B cell (primary cell): Measurements from ENCODE around the gene TEAD3. TPM values are rescaled to one million over a fixed set of nuclear protein-coding genes. Genes with fewer than 3 reads are reported as not detected.
"Not testable (repeated sequence)": the region's sequence is repeated elsewhere in the genome, so short reads cannot be mapped to it uniquely, and the experiment has no call there.

ENCODE experiments used
- ATAC-seq: fragments of 200-7000 bp; cut with Tn5 transposase; one replicate; pipeline ENCODE4 v1.10.0; 2021; ENCODE audit warnings: low read depth, mild to moderate bottlenecking, moderate number of reproducible peaks, moderate library complexity
- CTCF ChIA-PET: fragments of 350-600 bp; sonication (Branson Sonifier 250); formaldehyde crosslinking; loops from one replicate; lab custom pipeline; 2021; ENCODE audit warnings: antibody characterized with exemption, inconsistent platforms; lab: Charles Lee
- POLR2A ChIA-PET: fragments of 350-600 bp; sonication (Branson Sonifier 250); formaldehyde crosslinking; loops from one replicate; lab custom pipeline; 2021; ENCODE audit warnings: antibody characterized with exemption; lab: Charles Lee
- DNase-seq: peaks from one replicate; pipeline ENCODE4 v3.0.0; 2013
- H2AFZ ChIP-seq: 2 replicates; pipeline ENCODE4 v1.6.1; 2012; ENCODE audit warnings: mild to moderate bottlenecking, low read depth, low read length; ENCODE audit not compliant: insufficient read depth, poor library complexity, severe bottlenecking
- H3K27ac ChIP-seq, 2 donors: 1 replicate in 1 of 2; 2 replicates in 1 of 2; pipeline ENCODE4 v1.5.1; 2012 to 2013; ENCODE audit warnings: low read length in 2 of 2, mild to moderate bottlenecking in 2 of 2, moderate library complexity in 1 of 2
- H3K27me3 ChIP-seq, 4 experiments: fragments of 200-600 bp in 1 of 4; sonication (generic) in 1 of 4; replicated peaks in 1 of 4; 1 replicate in 2 of 4; 2 replicates in 2 of 4; pipeline versions ENCODE4 v1.6.1 to v1.7.0; 2013 to 2016; ENCODE audit warnings: low read length in 3 of 4, mild to moderate bottlenecking in 2 of 4, mixed read lengths in 1 of 4, moderate library complexity in 1 of 4; ENCODE audit not compliant: insufficient read depth in 4 of 4, control insufficient read depth in 3 of 4; ENCODE audit errors: control extremely low read depth in 1 of 4
- H3K36me3 ChIP-seq, 2 experiments: replicated peaks in 1 of 2; 1 replicate in 1 of 2; 2 replicates in 1 of 2; pipeline versions ENCODE4 v1.6.1 to v1.7.1; 2013; ENCODE audit warnings: low read length in 1 of 2; ENCODE audit not compliant: insufficient read depth in 2 of 2, control insufficient read depth in 1 of 2; ENCODE audit errors: control extremely low read depth in 1 of 2, extremely low read depth in 1 of 2
- H3K4me1 ChIP-seq, 2 donors: fragments of 200-600 bp in 1 of 2; sonication (generic) in 1 of 2; 1 replicate in 1 of 2; 2 replicates in 1 of 2; pipeline versions ENCODE4 v1.5.1 to v1.6.1; 2013 to 2017; ENCODE audit warnings: low read length in 2 of 2; ENCODE audit not compliant: control insufficient read depth in 2 of 2, insufficient read depth in 2 of 2
- H3K4me2 ChIP-seq: replicated peaks from 2 replicates; pipeline ENCODE3; 2012; ENCODE audit warnings: mild to moderate bottlenecking, low read depth, low read length; ENCODE audit not compliant: poor library complexity, severe bottlenecking
- H3K4me3 ChIP-seq, 5 experiments: fragments of 200-600 bp in 1 of 5; sonication (generic) in 1 of 5; 1 replicate in 3 of 5; 2 replicates in 2 of 5; pipeline versions ENCODE4 v1.5.1 to v1.7.0; 2011 to 2016; ENCODE audit warnings: low read length in 4 of 5, mild to moderate bottlenecking in 4 of 5, low read depth in 2 of 5, control low read depth in 1 of 5, moderate library complexity in 1 of 5; ENCODE audit not compliant: insufficient read depth in 1 of 5; ENCODE audit errors: control extremely low read depth in 1 of 5, extremely low read depth in 1 of 5
- H3K79me2 ChIP-seq: fragments of 200-600 bp; sonication (generic); one replicate; pipeline ENCODE4 v1.6.0; 2016; ENCODE audit warnings: low read length; ENCODE audit not compliant: control insufficient read depth, insufficient read depth
- H3K9ac ChIP-seq: fragments of 200-600 bp; sonication (generic); 2 replicates; pipeline ENCODE4 v1.6.1; 2017; ENCODE audit warnings: mild to moderate bottlenecking, low read length, moderate library complexity
- H3K9me3 ChIP-seq, 3 donors: one replicate each; pipeline versions ENCODE4 v1.6.1 to v1.7.1; 2013; ENCODE audit warnings: low read length in 2 of 3; ENCODE audit not compliant: control insufficient read depth in 2 of 3, insufficient read depth in 1 of 3; ENCODE audit errors: control extremely low read depth in 1 of 3
- H4K20me1 ChIP-seq: 2 replicates; pipeline ENCODE4 v1.6.0; 2012; ENCODE audit warnings: mild to moderate bottlenecking, low read length; ENCODE audit not compliant: insufficient read depth, control insufficient read depth, poor library complexity, severe bottlenecking
- H3K27ac Mint-ChIP-seq: one replicate; pipeline ENCODE4 v1.8.0; 2021; ENCODE audit warnings: mixed read lengths
- H3K27me3 Mint-ChIP-seq: one replicate; pipeline ENCODE4 v1.8.0; 2021; ENCODE audit warnings: mixed read lengths
- H3K4me1 Mint-ChIP-seq: one replicate; pipeline ENCODE4 v1.8.0; 2021; ENCODE audit warnings: mixed read lengths
- H3K4me3 Mint-ChIP-seq: one replicate; pipeline ENCODE4 v1.8.0; 2021; ENCODE audit warnings: mixed read lengths
- H3K9me3 Mint-ChIP-seq: one replicate; pipeline ENCODE4 v1.8.0; 2022; ENCODE audit warnings: mixed read lengths; ENCODE audit not compliant: insufficient read depth
- EZH2 ChIP-seq: IDR thresholded peaks from 2 replicates; pipeline ENCODE4 v1.6.1; 2012; ENCODE audit warnings: borderline replicate concordance, low read depth, mild to moderate bottlenecking, moderate library complexity, low read length; ENCODE audit not compliant: insufficient read depth, poor library complexity, severe bottlenecking
- WGBS: methylation state at CpG from one replicate; pipeline ENCODE4 v1.1.5; 2013; ENCODE audit warnings: missing lambda C conversion rate; ENCODE audit not compliant: insufficient coverage; 5-methylcytosine and 5-hydroxymethylcytosine counted together
- intact Hi-C: fragments of 100-400 bp; cut with micrococcal nuclease; formaldehyde crosslinking; loops from one replicate; pipeline ENCODE4 v1.10.0; 2022
- polyA plus RNA-seq: library from polyadenylated mRNA; depleted of rRNA; stranded (reverse); fragments of >200 nt; gene quantifications from 2 replicates; pipeline ENCODE4 v1.2.3, GENCODE V29; 2012
- total RNA-seq, 2 donors: library from RNA; stranded (reverse); fragments of 120-200 nt in 1 of 2; gene quantifications; 1 replicate in 1 of 2; 2 replicates in 1 of 2; pipeline versions ENCODE4 v1.2.3 to v1.2.4, GENCODE V29; 2013 to 2022
- TF ChIP-seq, protein P1 (sequence below): fragments of 200-600 bp; IDR thresholded peaks from one replicate; pipeline ENCODE4 v1.8.0; 2022; ENCODE audit warnings: antibody characterized with exemption, mild to moderate bottlenecking

TEAD3 gene
- total and polyA plus RNA-seq, 2 donors (not counting 1 experiment from before 2014, with no cell fraction given): 0.17 TPM; not detected in 1

DNA sequence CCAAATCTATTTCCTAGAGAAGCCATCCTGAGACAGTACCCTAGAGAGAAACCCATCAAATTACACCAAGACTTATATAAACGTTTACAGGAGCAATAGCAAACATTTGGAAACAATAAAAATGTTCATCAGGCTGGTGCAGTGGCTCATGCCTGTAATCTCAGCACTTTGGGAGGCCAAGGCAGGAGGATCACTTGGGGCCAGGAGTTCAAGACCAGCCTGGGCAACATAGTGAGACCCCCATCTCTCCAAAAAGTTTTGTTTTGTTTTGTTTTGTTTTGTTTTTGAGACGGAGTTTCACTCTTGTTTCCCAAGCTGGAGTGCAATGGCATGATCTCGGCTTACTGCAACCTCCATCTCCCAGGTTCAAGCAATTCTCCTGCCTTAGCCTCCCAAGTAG is 64.2 kb downstream of the TEAD3 start:
- POLR2A ChIA-PET: interaction anchor here (0.6 kb wide), 1 partner anchor 9 kb away, joined by 4 read pairs; no protein-coding TSS in a partner anchor
- CTCF ChIA-PET, H3K27ac ChIP-seq, H3K4me3 ChIP-seq, H4K20me1 ChIP-seq, H3K4me3 Mint-ChIP-seq, H3K4me1 ChIP-seq, H3K27ac Mint-ChIP-seq, ATAC-seq, H3K27me3 Mint-ChIP-seq, H3K9me3 Mint-ChIP-seq, H3K4me1 Mint-ChIP-seq, H3K27me3 ChIP-seq, intact Hi-C loops, H2AFZ ChIP-seq, DNase-seq, H3K36me3 ChIP-seq, H3K9ac ChIP-seq, H3K4me2 ChIP-seq, H3K79me2 ChIP-seq: not testable (repeated sequence)
- peaks cover 2 to 25% (median 25%) of the 10 kb centered on the region in 3 donors for H3K9me3 ChIP-seq
- 92% methylated on average over 1 of the region's 3 CpGs for WGBS

DNA sequence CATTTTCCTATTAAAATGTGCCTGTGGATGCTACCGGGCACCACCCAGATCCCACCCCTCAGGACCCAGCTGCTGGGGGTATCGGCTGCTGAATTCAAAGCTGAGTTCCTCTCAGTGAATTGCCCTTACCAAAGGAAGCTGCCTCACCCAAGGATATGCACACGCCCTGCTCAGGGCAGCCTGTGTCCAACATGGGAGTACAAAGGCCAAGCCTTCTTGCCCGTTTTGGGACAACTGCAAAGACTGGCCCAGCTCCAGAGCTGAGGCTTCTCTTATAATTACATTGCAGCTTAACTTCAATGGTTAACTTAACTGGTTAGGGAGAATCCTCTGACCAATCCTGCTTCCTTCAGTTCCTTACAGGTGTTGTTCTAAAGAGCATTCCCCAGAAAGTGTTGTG is 64.6 kb downstream of the TEAD3 start:
- ChIA-PET POLR2A (no interaction called here), CTCF (no interaction called here)
- no peak overlapping the region for H3K27ac ChIP-seq
- no peaks in the 10 kb centered on the region for H3K4me1 Mint-ChIP-seq
- DNase-seq (no peak), ATAC-seq (no peak)
- no peak overlapping the region for H3K4me2 ChIP-seq
- no peak overlapping the region for H2AFZ ChIP-seq
- H3K9me3 Mint-ChIP-seq: peaks cover 10% of the 10 kb centered on the region
- no peak overlapping the region for H3K4me3 ChIP-seq
- no peak overlapping the region for H3K9ac ChIP-seq
- no peaks in the 10 kb centered on the region for H3K27me3 Mint-ChIP-seq
- peaks cover 0 to 4% of the 10 kb centered on the region in 2 experiments for H3K36me3 ChIP-seq
- H3K4me3 Mint-ChIP-seq: no peak overlapping the region
- intact Hi-C loops: no loop called here
- H3K27me3 ChIP-seq: no peaks in the 10 kb centered on the region
- H3K9me3 ChIP-seq: peaks cover 2 to 28% (median 25%) of the 10 kb centered on the region in 3 donors
- WGBS: 93% methylated on average over 2 of the region's 4 CpGs
- TF ChIP-seq, protein P1, sequence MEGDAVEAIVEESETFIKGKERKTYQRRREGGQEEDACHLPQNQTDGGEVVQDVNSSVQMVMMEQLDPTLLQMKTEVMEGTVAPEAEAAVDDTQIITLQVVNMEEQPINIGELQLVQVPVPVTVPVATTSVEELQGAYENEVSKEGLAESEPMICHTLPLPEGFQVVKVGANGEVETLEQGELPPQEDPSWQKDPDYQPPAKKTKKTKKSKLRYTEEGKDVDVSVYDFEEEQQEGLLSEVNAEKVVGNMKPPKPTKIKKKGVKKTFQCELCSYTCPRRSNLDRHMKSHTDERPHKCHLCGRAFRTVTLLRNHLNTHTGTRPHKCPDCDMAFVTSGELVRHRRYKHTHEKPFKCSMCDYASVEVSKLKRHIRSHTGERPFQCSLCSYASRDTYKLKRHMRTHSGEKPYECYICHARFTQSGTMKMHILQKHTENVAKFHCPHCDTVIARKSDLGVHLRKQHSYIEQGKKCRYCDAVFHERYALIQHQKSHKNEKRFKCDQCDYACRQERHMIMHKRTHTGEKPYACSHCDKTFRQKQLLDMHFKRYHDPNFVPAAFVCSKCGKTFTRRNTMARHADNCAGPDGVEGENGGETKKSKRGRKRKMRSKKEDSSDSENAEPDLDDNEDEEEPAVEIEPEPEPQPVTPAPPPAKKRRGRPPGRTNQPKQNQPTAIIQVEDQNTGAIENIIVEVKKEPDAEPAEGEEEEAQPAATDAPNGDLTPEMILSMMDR: no peak
- TF ChIP-seq EZH2: no peak
- H3K79me2 ChIP-seq: no peaks in the 10 kb centered on the region
- no peaks in the 10 kb centered on the region for H4K20me1 ChIP-seq
- H3K4me1 ChIP-seq: no peaks in the 10 kb centered on the region
- H3K27ac Mint-ChIP-seq: no peak overlapping the region
